A549 (cell line): ENCODE data around the gene SGIP1. TPM values are rescaled to one million over a fixed set of nuclear protein-coding genes. Genes with fewer than 3 reads are reported as not detected.

Experiments used
- ATAC-seq, 2 experiments: fragments of 200-7000 bp in 1 of 2; fragments of >200 bp in 1 of 2; cut with Nextera tagmentation in 1 of 2; cut with Tn5 transposase in 1 of 2; 3 replicates each; pipeline versions ENCODE4 v1.8.0 to v1.9.1; 2018 to 2020; ENCODE audit warnings: mild to moderate bottlenecking in 1 of 2, moderate library complexity in 1 of 2
- CTCF ChIA-PET: fragments of 300-600 bp; sonication (Branson Sonifier 250); formaldehyde crosslinking; extraction: SDS; loops from one replicate; lab custom pipeline; 2021; ENCODE audit warnings: antibody characterized with exemption, inconsistent platforms; lab: Yijun Ruan, JAX
- POLR2A ChIA-PET: fragments of 350-600 bp; formaldehyde crosslinking; extraction: SDS; loops from one replicate; lab custom pipeline; 2021; ENCODE audit warnings: antibody characterized with exemption, inconsistent platforms; lab: Yijun Ruan, JAX
- DNase-seq, 2 experiments: peaks; one replicate each; pipeline versions ENCODE4 v3.0.0 to v3.0.0-alpha.2; 2011 to 2016; ENCODE audit warnings: low read depth in 1 of 2, low spot score in 1 of 2
- FAIRE-seq: peaks from 2 replicates; lab custom pipeline; 2011; peaks lifted over from hg19 to GRCh38; lab: Jason Lieb, UNC
- H3K27ac ChIP-seq, 2 experiments: fragments of >200 bp; sonication (Bioruptor Twin); formaldehyde crosslinking; 3 replicates each; pipeline ENCODE4 v1.5.1; 2016 to 2017
- H3K4me1 ChIP-seq: fragments of >200 bp; sonication (Bioruptor Twin); formaldehyde crosslinking; 3 replicates; pipeline ENCODE4 v1.6.1; 2016
- H3K4me2 ChIP-seq: fragments of >200 bp; sonication (Bioruptor Twin); formaldehyde crosslinking; 3 replicates; pipeline ENCODE4 v1.6.1; 2016
- H3K4me3 ChIP-seq: fragments of >200 bp; sonication (Bioruptor Twin); formaldehyde crosslinking; 3 replicates; pipeline ENCODE4 v1.5.1; 2016
- H3K9me3 ChIP-seq: fragments of >200 bp; sonication (Bioruptor Twin); formaldehyde crosslinking; 3 replicates; pipeline ENCODE4 v1.6.1; 2016
- CHD4 ChIP-seq: fragments of 200-600 bp; sonication (generic); IDR thresholded peaks from 2 replicates; pipeline ENCODE4 v1.6.1; 2016; ENCODE audit warnings: antibody characterized with exemption, mild to moderate bottlenecking, borderline replicate concordance
- CTCF ChIP-seq: fragments of >200 bp; sonication (Bioruptor Twin); formaldehyde crosslinking; IDR thresholded peaks from 3 replicates; pipeline ENCODE4 v1.5.1; 2016
- EHF ChIP-seq: fragments of 250-450 bp; sonication (Bioruptor Pico); IDR thresholded peaks from 2 replicates; pipeline ENCODE4 v1.5.0; 2020; ENCODE audit warnings: mild to moderate bottlenecking
- EHMT2 ChIP-seq: fragments of 200-600 bp; sonication (generic); IDR thresholded peaks from 2 replicates; pipeline ENCODE4 v1.6.1; 2016; ENCODE audit warnings: antibody characterized with exemption, low read depth, mild to moderate bottlenecking, moderate library complexity
- EP300 ChIP-seq, 2 experiments: fragments of >200 bp; sonication (Bioruptor Twin); formaldehyde crosslinking; IDR thresholded peaks; 2 replicates in 1 of 2; 3 replicates in 1 of 2; pipeline ENCODE4 v1.6.1; 2016 to 2017
- ESRRA ChIP-seq: fragments of 150-350 bp; IDR thresholded peaks from 2 replicates; pipeline ENCODE4 v1.6.1; 2014; ENCODE audit warnings: mild to moderate bottlenecking, low read length, borderline replicate concordance
- FOSL2 ChIP-seq, 2 experiments: fragments of 450-650 bp in 1 of 2; fragments of >200 bp in 1 of 2; sonication (Bioruptor Twin) in 1 of 2; formaldehyde crosslinking; IDR thresholded peaks; 2 replicates each; pipeline versions ENCODE4 v1.5.0 to v1.6.1; 2016 to 2020; ENCODE audit warnings: mild to moderate bottlenecking in 1 of 2, moderate library complexity in 1 of 2
- HDAC2 ChIP-seq: fragments of 200-600 bp; sonication (generic); IDR thresholded peaks from 2 replicates; pipeline ENCODE4 v1.6.1; 2016
- HOXA7 ChIP-seq: fragments of 250-450 bp; sonication (Bioruptor Pico); IDR thresholded peaks from 2 replicates; pipeline ENCODE4 v1.5.0; 2020; ENCODE audit warnings: mild to moderate bottlenecking, moderate library complexity
- HOXB13 ChIP-seq: fragments of 250-450 bp; sonication (Bioruptor Pico); IDR thresholded peaks from 2 replicates; pipeline ENCODE4 v1.5.0; 2020; ENCODE audit warnings: low read depth, mild to moderate bottlenecking, moderate library complexity
- HOXB5 ChIP-seq: fragments of 250-450 bp; sonication (Bioruptor Pico); IDR thresholded peaks from 2 replicates; pipeline ENCODE4 v1.5.0; 2020; ENCODE audit warnings: mild to moderate bottlenecking, moderate library complexity
- JUN ChIP-seq, 2 experiments: fragments of >200 bp; sonication (Bioruptor Twin); formaldehyde crosslinking; IDR thresholded peaks; 2 replicates in 1 of 2; 3 replicates in 1 of 2; pipeline ENCODE4 v1.6.1; 2016 to 2017
- MAFK ChIP-seq: fragments of 450-650 bp; IDR thresholded peaks from 2 replicates; pipeline ENCODE4 v1.6.1; 2014; ENCODE audit not compliant: partially characterized antibody
- MAZ ChIP-seq: fragments of 150-350 bp; IDR thresholded peaks from 2 replicates; pipeline ENCODE4 v1.6.1; 2014; ENCODE audit warnings: antibody characterized with exemption, low read depth, low read length, borderline replicate concordance
- NFE2L2 ChIP-seq: fragments of 150-350 bp; conservative IDR thresholded peaks from 2 replicates; pipeline ENCODE4 v1.6.1; 2014; ENCODE audit warnings: low read length
- RAD21 ChIP-seq, 2 experiments: fragments of >200 bp in 1 of 2; sonication (Bioruptor Twin) in 1 of 2; formaldehyde crosslinking in 1 of 2; IDR thresholded peaks in 1 of 2; conservative IDR thresholded peaks in 1 of 2; 2 replicates in 1 of 2; 3 replicates in 1 of 2; pipeline ENCODE4 v1.6.1; 2012 to 2018; ENCODE audit warnings: inconsistent platforms in 1 of 2
- RARB ChIP-seq: fragments of 250-450 bp; sonication (Bioruptor Pico); IDR thresholded peaks from 2 replicates; pipeline ENCODE4 v1.8.0; 2021; ENCODE audit warnings: mild to moderate bottlenecking, moderate library complexity
- RCOR1 ChIP-seq: fragments of 150-350 bp; IDR thresholded peaks from 2 replicates; pipeline ENCODE4 v1.6.1; 2014; ENCODE audit warnings: antibody characterized with exemption, low read length, low read depth
- RFX5 ChIP-seq: fragments of 450-650 bp; IDR thresholded peaks from 2 replicates; pipeline ENCODE4 v1.7.1; 2014; ENCODE audit warnings: antibody characterized with exemption, mild to moderate bottlenecking, moderate library complexity
- RNF2 ChIP-seq: fragments of 200-600 bp; sonication (generic); IDR thresholded peaks from 2 replicates; pipeline ENCODE4 v1.6.1; 2016; ENCODE audit warnings: low read depth, mild to moderate bottlenecking, antibody characterized with exemption, moderate library complexity, borderline replicate concordance
- SMC3 ChIP-seq: fragments of >200 bp; sonication (Bioruptor Twin); formaldehyde crosslinking; IDR thresholded peaks from 3 replicates; pipeline ENCODE4 v1.6.1; 2018; ENCODE audit warnings: inconsistent platforms
- USF2 ChIP-seq: fragments of 450-650 bp; IDR thresholded peaks from 2 replicates; pipeline ENCODE4 v1.6.1; 2014; ENCODE audit warnings: antibody characterized with exemption
- ZFP36 ChIP-seq: fragments of 450-650 bp; IDR thresholded peaks from 2 replicates; pipeline ENCODE4 v1.6.1; 2014; ENCODE audit warnings: borderline replicate concordance; ENCODE audit not compliant: partially characterized antibody
- WGBS: methylation state at CpG from one replicate; pipeline ENCODE4 v1.1.6; 2017; ENCODE audit errors: missing lambda C conversion rate; 5-methylcytosine and 5-hydroxymethylcytosine counted together
- polyA plus RNA-seq, 4 experiments: library from polyadenylated mRNA; depleted of rRNA in 3 of 4; stranded (reverse); fragments of >200 nt; fragmentation: RNase III in 1 of 4; extraction: RNeasy Plus Mini Kit Qiagen cat#74134 plus additional on column Dnase treatment in 1 of 4; gene quantifications; 2 replicates in 3 of 4; 3 replicates in 1 of 4; pipeline ENCODE4 v1.2.3, GENCODE V29; 2011 to 2017
- TF ChIP-seq, protein P1 (sequence below): fragments of 150-350 bp; IDR thresholded peaks from 2 replicates; pipeline ENCODE4 v1.6.1; 2014; ENCODE audit warnings: low read depth, mild to moderate bottlenecking, low read length

SGIP1 gene
- polyA plus RNA-seq, 2 of the 4 experiments (the other 2 are of a cell fraction): not detected

GRCh38 chr1:66768965-66769364, 235.0 kb downstream of the SGIP1 start:
- POLR2A ChIA-PET: no interaction called here
- no peak for FAIRE-seq
- Histone ChIP-seq H3K4me1 (no peaks in the 10 kb centered on the region), H3K9me3 (no peaks in the 10 kb centered on the region), H3K27ac (no peak overlapping the region), H3K4me2 (no peak overlapping the region), H3K4me3 (no peak overlapping the region)
- TF ChIP-seq RCOR1 (no peak), HDAC2 (no peak), CTCF (no peak), ESRRA (no peak), JUN (IDR thresholded peaks at IDR 0.05) (no peak), EHMT2 (no peak), HOXB5 (no peak), FOSL2 (IDR thresholded peaks at IDR 0.05) (no peak), FOSL2 (CRISPR knock-in tag; IDR thresholded peaks at IDR 0.05) (no peak), HOXA7 (CRISPR knock-in tag) (no peak), RNF2 (no peak), CHD4 (no peak), EHF (CRISPR knock-in tag) (no peak), RARB (no peak), MAFK (no peak), EP300 (IDR thresholded peaks at IDR 0.05) (no peak), USF2 (no peak), HOXB13 (no peak), RFX5 (no peak)
- TF ChIP-seq, protein P1, sequence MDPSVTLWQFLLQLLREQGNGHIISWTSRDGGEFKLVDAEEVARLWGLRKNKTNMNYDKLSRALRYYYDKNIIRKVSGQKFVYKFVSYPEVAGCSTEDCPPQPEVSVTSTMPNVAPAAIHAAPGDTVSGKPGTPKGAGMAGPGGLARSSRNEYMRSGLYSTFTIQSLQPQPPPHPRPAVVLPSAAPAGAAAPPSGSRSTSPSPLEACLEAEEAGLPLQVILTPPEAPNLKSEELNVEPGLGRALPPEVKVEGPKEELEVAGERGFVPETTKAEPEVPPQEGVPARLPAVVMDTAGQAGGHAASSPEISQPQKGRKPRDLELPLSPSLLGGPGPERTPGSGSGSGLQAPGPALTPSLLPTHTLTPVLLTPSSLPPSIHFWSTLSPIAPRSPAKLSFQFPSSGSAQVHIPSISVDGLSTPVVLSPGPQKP: no peak
- 35% methylated on average over 1 of the region's 1 CpG for WGBS
- ATAC-seq: no peak
- CTCF ChIA-PET: no interaction called here
- DNase-seq: no peak

DNA sequence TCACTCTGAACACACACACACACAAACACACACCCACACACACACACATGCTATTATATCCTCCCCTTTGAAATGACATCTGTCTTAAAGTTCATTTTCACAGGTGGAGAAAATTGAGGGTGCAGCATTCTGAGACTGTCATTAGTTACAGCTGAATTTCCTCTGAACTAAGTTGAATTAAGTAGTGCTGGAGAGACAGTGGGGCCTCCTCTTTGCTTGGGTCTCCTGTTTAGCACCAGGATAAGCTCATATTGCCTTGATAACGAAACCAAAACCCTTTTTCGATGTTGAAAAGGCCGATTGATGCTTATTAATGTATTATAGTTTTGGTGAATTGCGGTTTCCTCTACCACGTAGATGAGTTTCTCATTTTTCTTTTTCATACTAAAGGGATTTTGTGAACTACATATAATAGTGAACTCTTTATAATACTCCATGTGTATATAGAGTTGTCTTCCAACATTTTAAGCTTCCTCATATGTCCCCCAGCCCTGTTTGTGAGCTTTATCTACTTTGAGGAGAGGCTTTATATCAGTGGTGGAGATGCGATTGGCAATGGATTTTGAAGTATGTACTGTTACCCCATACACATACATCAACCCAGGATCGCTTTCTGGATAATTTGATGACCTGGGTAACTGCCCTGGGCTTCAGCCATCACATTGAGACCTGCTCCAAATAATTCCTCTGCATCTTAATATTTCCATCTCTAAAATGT, 235.7 kb downstream of the SGIP1 start:
- FAIRE-seq: no peak
- Histone ChIP-seq H3K27ac (no peak overlapping the region), H3K9me3 (no peaks in the 10 kb centered on the region), H3K4me1 (no peaks in the 10 kb centered on the region), H3K4me3 (no peak overlapping the region), H3K4me2 (0 out of 3 replicates have a peak overlapping the region, but pooled peaks have one; percentile 30)
- no peak for DNase-seq
- CTCF ChIA-PET: no interaction called here
- no peak for ATAC-seq
- WGBS: 55% methylated on average over 7 of the region's 7 CpGs
- POLR2A ChIA-PET: no interaction called here
- no peak for TF ChIP-seq EHMT2
- TF ChIP-seq ZFP36: no peak
- TF ChIP-seq SMC3: no peak
- no peak for TF ChIP-seq HOXA7 (CRISPR knock-in tag)
- no peak for TF ChIP-seq NFE2L2
- TF ChIP-seq JUN (IDR thresholded peaks at IDR 0.05): no peak
- no peak for TF ChIP-seq RAD21 (conservative IDR thresholded peaks at IDR 0.05 in 1 of 2, IDR thresholded peaks at IDR 0.05 in 1 of 2)
- no peak for TF ChIP-seq MAZ
